Mucosa of gallbladder (tissue), 1 donor: ENCODE measurements around the gene OSBPL5. TPM values are rescaled to one million over a fixed set of nuclear protein-coding genes. Genes with fewer than 3 reads are reported as not detected.

Experiments used
- DNase-seq: peaks from one replicate; pipeline ENCODE4 v3.0.0-alpha.2; 2020; ENCODE audit warnings: low spot score
- total RNA-seq: library from RNA; stranded (reverse); gene quantifications from one replicate; pipeline ENCODE4 v1.2.1, GENCODE V29; 2021
- donor health status: DM: no; HTN: no; CAD: no.

The OSBPL5 gene
- total RNA-seq, result 45.2 TPM

- DNase-seq, result peak; percentile 68
These were observed at the start of gene OSBPL5 for GRCh38 chr11:3165152-3165705. Gene OSBPL5, minus strand, starts transcription at chr11:3165310. Its CDS starts 36,162 bp downstream, at chr11:3129148.

GRCh38 chr11:3214420-3214699 lies 49.2 kb upstream of the OSBPL5 start:
- DNase-seq, result no peak

GRCh38 chr11:3213659-3214419 lies 48.7 kb upstream of the OSBPL5 start:
- no peak for DNase-seq

- DNase-seq, result no peak
These were observed 43.2 kb upstream of the OSBPL5 start for GRCh38 chr11:3208272-3208671.

- DNase-seq, result no peak
These were observed 42.5 kb upstream of the OSBPL5 start for GRCh38 chr11:3207526-3208189.

- no peak for DNase-seq
These were observed 41.8 kb upstream of the OSBPL5 start for GRCh38 chr11:3206922-3207204.

- no peak for DNase-seq
These were observed 41.2 kb upstream of the OSBPL5 start for GRCh38 chr11:3206156-3206921.

GRCh38 chr11:3205261-3206155 lies 40.4 kb upstream of the OSBPL5 start:
- peak; percentile 17 for DNase-seq

GRCh38 chr11:3204141-3205015 lies 39.3 kb upstream of the OSBPL5 start:
- no peak for DNase-seq

- DNase-seq, result no peak
These were observed 38.3 kb upstream of the OSBPL5 start for GRCh38 chr11:3203221-3204043.

GRCh38 chr11:3202759-3203158 lies 37.6 kb upstream of the OSBPL5 start:
- no peak for DNase-seq

GRCh38 chr11:3202305-3202704 lies 37.2 kb upstream of the OSBPL5 start:
- DNase-seq, result no peak

- DNase-seq, result no peak
These were observed 36.6 kb upstream of the OSBPL5 start for GRCh38 chr11:3201677-3202181.

- DNase-seq, result no peak
These were observed 36.0 kb upstream of the OSBPL5 start for GRCh38 chr11:3201112-3201581.

GRCh38 chr11:3200388-3201111 lies 35.4 kb upstream of the OSBPL5 start:
- DNase-seq, result no peak

GRCh38 chr11:3199537-3200295 lies 34.6 kb upstream of the OSBPL5 start:
- DNase-seq, result no peak

GRCh38 chr11:3198815-3199214 lies 33.7 kb upstream of the OSBPL5 start:
- no peak for DNase-seq
